K562 (cell line): Measurements from ENCODE around the gene CLEC4F. TPM values are rescaled to one million over a fixed set of nuclear protein-coding genes. Genes with fewer than 3 reads are reported as not detected.

ENCODE experiments used
- ATAC-seq: fragments of 200-7000 bp; cut with Tn5 transposase; 3 replicates; pipeline ENCODE4 v1.9.1; 2020; ENCODE audit warnings: moderate library complexity
- BruUV-seq: library from RNA; stranded (reverse); fragments of 400-500 nt; replicated peaks from 2 replicates; lab custom pipeline; 2021; lab: Mats Ljungman, UMichigan
- CTCF ChIA-PET: fragments of 300-600 bp; formaldehyde crosslinking; extraction: SDS; loops from one replicate; lab custom pipeline; 2021; ENCODE audit warnings: low intra/inter-chr PET ratio; lab: Yijun Ruan, JAX
- POLR2A ChIA-PET: fragments of 300-600, 350-650 bp; sonication (Branson Sonifier 250); formaldehyde crosslinking; extraction: SDS; loops from one replicate; lab custom pipeline; 2021; ENCODE audit warnings: antibody characterized with exemption, inconsistent platforms; lab: Yijun Ruan, JAX
- DNase-seq, 4 experiments: peaks; one replicate each; pipeline versions ENCODE4 v3.0.0 to v3.0.0-alpha.2; 2011 to 2018; ENCODE audit warnings: low spot score in 3 of 4, mixed read lengths in 3 of 4; ENCODE audit errors: extremely low read depth in 1 of 4
- FAIRE-seq: peaks from 2 replicates; lab custom pipeline; 2011; peaks lifted over from hg19 to GRCh38; lab: Jason Lieb, UNC
- H2AFZ ChIP-seq: 2 replicates; pipeline ENCODE4 v1.6.0; 2011; ENCODE audit warnings: low read depth, low read length, control low read depth, inconsistent platforms
- H3K27ac ChIP-seq: fragments of 200-600 bp; 3 replicates; pipeline ENCODE4 v1.8.0; 2011; ENCODE audit warnings: low read depth, mild to moderate bottlenecking, control low read depth, inconsistent platforms, low read length, moderate library complexity, mixed read lengths; ENCODE audit errors: extremely low read depth
- H3K27me3 ChIP-seq, 2 experiments: fragments of 300-600 bp in 1 of 2; 2 replicates in 1 of 2; 3 replicates in 1 of 2; pipeline versions ENCODE4 v1.6.0 to v1.8.0; 2011; ENCODE audit warnings: inconsistent platforms in 2 of 2, low read length in 2 of 2, mild to moderate bottlenecking in 1 of 2, mixed read lengths in 1 of 2, moderate library complexity in 1 of 2; ENCODE audit not compliant: control insufficient read depth in 2 of 2, insufficient read depth in 2 of 2
- H3K36me3 ChIP-seq: fragments of 300-600 bp; 3 replicates; pipeline ENCODE4 v1.8.0; 2011; ENCODE audit warnings: mild to moderate bottlenecking, low read length, inconsistent platforms; ENCODE audit not compliant: control insufficient read depth, insufficient read depth
- H3K4me1 ChIP-seq, 2 experiments: fragments of 200-600 bp in 1 of 2; replicated peaks in 1 of 2; 2 replicates in 1 of 2; 3 replicates in 1 of 2; pipeline versions ENCODE4 v1.5.1 to v1.8.0; 2011; ENCODE audit warnings: inconsistent platforms in 2 of 2, low read length in 2 of 2, mild to moderate bottlenecking in 1 of 2, mixed read lengths in 1 of 2, moderate library complexity in 1 of 2; ENCODE audit not compliant: control insufficient read depth in 2 of 2, insufficient read depth in 2 of 2
- H3K4me2 ChIP-seq: 2 replicates; pipeline ENCODE4 v1.6.1; 2011; ENCODE audit warnings: low read length, control low read depth, inconsistent platforms, mixed read lengths; ENCODE audit not compliant: insufficient read depth
- H3K4me3 ChIP-seq: fragments of 200-600 bp; sonication (generic), shearing (Covaris generic); 2 replicates; pipeline ENCODE4 v1.5.1; 2016; ENCODE audit warnings: control low read depth, inconsistent platforms
- H3K79me2 ChIP-seq: fragments of 200-600 bp; 3 replicates; pipeline ENCODE4 v1.8.0; 2011; ENCODE audit warnings: low read length, inconsistent platforms; ENCODE audit not compliant: control insufficient read depth, insufficient read depth
- H3K9ac ChIP-seq, 2 experiments: 2 replicates each; pipeline versions ENCODE4 v1.6.0 to v1.6.1; 2011; ENCODE audit warnings: low read depth in 2 of 2, low read length in 2 of 2, control low read depth in 1 of 2, inconsistent platforms in 1 of 2, mild to moderate bottlenecking in 1 of 2, mixed read lengths in 1 of 2; ENCODE audit not compliant: insufficient read depth in 1 of 2
- H3K9me1 ChIP-seq: one replicate; pipeline ENCODE4 v1.6.0; 2011; ENCODE audit warnings: inconsistent platforms, mild to moderate bottlenecking, low read length, moderate library complexity; ENCODE audit not compliant: control insufficient read depth, insufficient read depth
- H3K9me3 ChIP-seq: replicated peaks from 2 replicates; pipeline ENCODE4 v1.5.1; 2011; ENCODE audit warnings: low read depth, low read length, inconsistent platforms; ENCODE audit not compliant: control insufficient read depth, insufficient read depth
- H4K20me1 ChIP-seq: replicated peaks from 2 replicates; pipeline ENCODE4 v1.6.1; 2011; ENCODE audit warnings: low read length, inconsistent platforms, mixed read lengths; ENCODE audit not compliant: control insufficient read depth, insufficient read depth
- BRF1 ChIP-seq: IDR thresholded peaks from 3 replicates; pipeline ENCODE4 v1.6.1; 2011; ENCODE audit warnings: borderline replicate concordance, mild to moderate bottlenecking; ENCODE audit not compliant: insufficient read length; ENCODE audit errors: extremely low read depth
- CHD1 ChIP-seq: fragments of 200-600 bp; sonication (generic); IDR thresholded peaks from one replicate; pipeline ENCODE4 v1.6.1; 2012; ENCODE audit warnings: mild to moderate bottlenecking, moderate library complexity, low read length, inconsistent platforms
- HNRNPL ChIP-seq: fragments of 200-400 bp; formaldehyde crosslinking; IDR thresholded peaks from 2 replicates; pipeline ENCODE4 v1.6.1; 2017; ENCODE audit warnings: low read depth, mild to moderate bottlenecking, low read length
- SMAD3 ChIP-seq: fragments of 450-650 bp; formaldehyde crosslinking; conservative IDR thresholded peaks from 2 replicates; pipeline ENCODE4 v1.4.0; 2020; ENCODE audit warnings: mild to moderate bottlenecking
- SP1 ChIP-seq: sonication (generic); formaldehyde crosslinking; IDR thresholded peaks from 2 replicates; pipeline ENCODE4 v1.8.1; 2022; ENCODE audit warnings: mild to moderate bottlenecking, missing genetic modification reagents
- ZNF644 ChIP-seq: fragments of 200-800 bp; sonication (Bioruptor generic); IDR thresholded peaks from 2 replicates; pipeline ENCODE4 v1.6.1; 2016; ENCODE audit warnings: low read depth, missing genetic modification characterization, missing compliant biosample characterization
- WGBS: fragments of 100-300 bp; shearing (Covaris generic); methylation state at CpG from one replicate; pipeline ENCODE4 v1.1.6; 2016; ENCODE audit warnings: low coverage, mixed read lengths; ENCODE audit not compliant: insufficient coverage; ENCODE audit errors: missing lambda C conversion rate; 5-methylcytosine and 5-hydroxymethylcytosine counted together
- in situ Hi-C: fragments of 300-500 bp; cut with MboI; formaldehyde crosslinking; loops from 4 replicates; pipeline ENCODE4 v1.15.0; 2018; ENCODE audit warnings: inconsistent platforms, mixed read lengths
- intact Hi-C: fragments of 100-400 bp; cut with micrococcal nuclease; formaldehyde crosslinking; loops from 2 replicates; pipeline ENCODE4 v1.14.2; 2022
- polyA plus RNA-seq, 8 experiments: library from polyadenylated mRNA; depleted of rRNA in 4 of 8; stranded (reverse) in 5 of 8; unstranded in 3 of 8; fragments of >200 nt; fragmentation: Nextera tagmentation in 2 of 8; fragmentation: Illumina TruSeq in 1 of 8; extraction: Ambion mirVana in 2 of 8; extraction: Trizol in 1 of 8; gene quantifications; 2 replicates each; pipeline versions ENCODE4 v1.2.1 to v1.2.3, GENCODE V29; 2011 to 2014; ENCODE audit warnings: inconsistent platforms in 1 of 8, missing spikeins in 1 of 8
- total RNA-seq, 7 experiments: library from RNA; depleted of rRNA in 6 of 7; stranded (reverse); fragments of >200 nt in 6 of 7; fragmentation: Illumina TruSeq in 2 of 7; extraction: Trizol in 2 of 7; gene quantifications; 2 replicates each; pipeline versions ENCODE4 v1.2.1 to v1.2.3, GENCODE V29; 2011 to 2021; ENCODE audit warnings: low replicate concordance in 1 of 7
- TF ChIP-seq, protein P1 (sequence below): fragments of 150-350 bp; conservative IDR thresholded peaks from 2 replicates; pipeline ENCODE4 v1.6.1; 2014; ENCODE audit warnings: low read length
- TF ChIP-seq, protein P2 (sequence below): fragments of 450-650 bp; formaldehyde crosslinking; IDR thresholded peaks from 2 replicates; pipeline ENCODE4 v1.4.0; 2020; ENCODE audit warnings: mild to moderate bottlenecking, mixed read lengths
- TF ChIP-seq, protein P3 (sequence below), 3 experiments: fragments of 200-800 bp in 1 of 3; fragments of 250-450 bp in 1 of 3; fragments of 450-650 bp in 1 of 3; sonication (Bioruptor Pico) in 1 of 3; sonication (Bioruptor generic) in 1 of 3; formaldehyde crosslinking in 1 of 3; IDR thresholded peaks; 2 replicates each; pipeline versions ENCODE4 v1.6.1 to v1.8.0; 2016 to 2022; ENCODE audit warnings: mild to moderate bottlenecking in 2 of 3, missing genetic modification characterization in 2 of 3, missing compliant biosample characterization in 1 of 3, moderate library complexity in 1 of 3
- TF ChIP-seq, protein P4 (sequence below): fragments of 450-650 bp; IDR thresholded peaks from 2 replicates; pipeline ENCODE4 v1.6.1; 2016; ENCODE audit warnings: missing biosample characterization, missing genetic modification characterization

CLEC4F gene
- total and polyA plus RNA-seq, 9 of the 15 experiments (the other 6 are each of a cell fraction or from before 2014, with no cell fraction given), result not detected

DNA sequence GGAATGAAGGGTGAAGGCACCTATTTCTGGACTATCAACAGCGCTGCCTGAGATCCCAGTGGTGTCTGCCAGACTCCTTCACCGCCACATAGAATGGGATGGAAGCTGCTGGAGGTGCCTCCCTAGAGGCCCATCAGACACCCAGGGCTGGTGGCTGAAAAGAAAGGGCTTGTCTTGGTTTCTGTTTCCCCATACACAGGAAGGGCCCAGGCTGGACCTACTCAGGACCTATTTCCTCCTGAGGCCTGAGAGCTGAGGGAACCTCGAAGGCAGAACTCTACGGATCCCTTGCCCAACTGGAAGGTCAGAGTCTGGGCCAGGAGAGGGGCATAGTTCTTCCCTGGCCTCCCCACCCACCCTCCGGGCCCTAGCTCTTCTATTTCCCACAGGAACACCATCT is 2.9 kb upstream of the CLEC4F start:
- Histone ChIP-seq H3K9me1 (no peaks in the 10 kb centered on the region), H2AFZ (no peak overlapping the region), H3K79me2 (no peaks in the 10 kb centered on the region), H3K36me3 (no peaks in the 10 kb centered on the region), H4K20me1 (no peaks in the 10 kb centered on the region), H3K9ac (no peak overlapping the region), H3K4me1 (no peaks in the 10 kb centered on the region), H3K9me3 (no peaks in the 10 kb centered on the region), H3K4me3 (no peak overlapping the region), H3K4me2 (no peak overlapping the region), H3K27ac (no peak overlapping the region), H3K27me3 (peaks cover 18 to 32% of the 10 kb centered on the region in 2 experiments)
- FAIRE-seq (no peak), ATAC-seq (no peak), DNase-seq (no peak)
- TF ChIP-seq, protein P1, sequence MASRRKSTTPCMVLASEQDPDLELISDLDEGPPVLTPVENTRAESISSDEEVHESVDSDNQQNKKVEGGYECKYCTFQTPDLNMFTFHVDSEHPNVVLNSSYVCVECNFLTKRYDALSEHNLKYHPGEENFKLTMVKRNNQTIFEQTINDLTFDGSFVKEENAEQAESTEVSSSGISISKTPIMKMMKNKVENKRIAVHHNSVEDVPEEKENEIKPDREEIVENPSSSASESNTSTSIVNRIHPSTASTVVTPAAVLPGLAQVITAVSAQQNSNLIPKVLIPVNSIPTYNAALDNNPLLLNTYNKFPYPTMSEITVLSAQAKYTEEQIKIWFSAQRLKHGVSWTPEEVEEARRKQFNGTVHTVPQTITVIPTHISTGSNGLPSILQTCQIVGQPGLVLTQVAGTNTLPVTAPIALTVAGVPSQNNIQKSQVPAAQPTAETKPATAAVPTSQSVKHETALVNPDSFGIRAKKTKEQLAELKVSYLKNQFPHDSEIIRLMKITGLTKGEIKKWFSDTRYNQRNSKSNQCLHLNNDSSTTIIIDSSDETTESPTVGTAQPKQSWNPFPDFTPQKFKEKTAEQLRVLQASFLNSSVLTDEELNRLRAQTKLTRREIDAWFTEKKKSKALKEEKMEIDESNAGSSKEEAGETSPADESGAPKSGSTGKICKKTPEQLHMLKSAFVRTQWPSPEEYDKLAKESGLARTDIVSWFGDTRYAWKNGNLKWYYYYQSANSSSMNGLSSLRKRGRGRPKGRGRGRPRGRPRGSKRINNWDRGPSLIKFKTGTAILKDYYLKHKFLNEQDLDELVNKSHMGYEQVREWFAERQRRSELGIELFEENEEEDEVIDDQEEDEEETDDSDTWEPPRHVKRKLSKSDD, result no peak
- TF ChIP-seq, protein P2, sequence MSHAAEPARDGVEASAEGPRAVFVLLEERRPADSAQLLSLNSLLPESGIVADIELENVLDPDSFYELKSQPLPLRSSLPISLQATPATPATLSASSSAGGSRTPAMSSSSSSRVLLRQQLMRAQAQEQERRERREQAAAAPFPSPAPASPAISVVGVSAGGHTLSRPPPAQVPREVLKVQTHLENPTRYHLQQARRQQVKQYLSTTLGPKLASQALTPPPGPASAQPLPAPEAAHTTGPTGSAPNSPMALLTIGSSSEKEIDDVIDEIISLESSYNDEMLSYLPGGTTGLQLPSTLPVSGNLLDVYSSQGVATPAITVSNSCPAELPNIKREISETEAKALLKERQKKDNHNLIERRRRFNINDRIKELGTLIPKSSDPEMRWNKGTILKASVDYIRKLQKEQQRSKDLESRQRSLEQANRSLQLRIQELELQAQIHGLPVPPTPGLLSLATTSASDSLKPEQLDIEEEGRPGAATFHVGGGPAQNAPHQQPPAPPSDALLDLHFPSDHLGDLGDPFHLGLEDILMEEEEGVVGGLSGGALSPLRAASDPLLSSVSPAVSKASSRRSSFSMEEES (CRISPR knock-in tag), result no peak
- no peak for TF ChIP-seq SP1 (CRISPR knock-in tag)
- no peak for TF ChIP-seq HNRNPL
- TF ChIP-seq BRF1, result no peak
- no peak for TF ChIP-seq ZNF644 (tag)
- TF ChIP-seq, protein P3, sequence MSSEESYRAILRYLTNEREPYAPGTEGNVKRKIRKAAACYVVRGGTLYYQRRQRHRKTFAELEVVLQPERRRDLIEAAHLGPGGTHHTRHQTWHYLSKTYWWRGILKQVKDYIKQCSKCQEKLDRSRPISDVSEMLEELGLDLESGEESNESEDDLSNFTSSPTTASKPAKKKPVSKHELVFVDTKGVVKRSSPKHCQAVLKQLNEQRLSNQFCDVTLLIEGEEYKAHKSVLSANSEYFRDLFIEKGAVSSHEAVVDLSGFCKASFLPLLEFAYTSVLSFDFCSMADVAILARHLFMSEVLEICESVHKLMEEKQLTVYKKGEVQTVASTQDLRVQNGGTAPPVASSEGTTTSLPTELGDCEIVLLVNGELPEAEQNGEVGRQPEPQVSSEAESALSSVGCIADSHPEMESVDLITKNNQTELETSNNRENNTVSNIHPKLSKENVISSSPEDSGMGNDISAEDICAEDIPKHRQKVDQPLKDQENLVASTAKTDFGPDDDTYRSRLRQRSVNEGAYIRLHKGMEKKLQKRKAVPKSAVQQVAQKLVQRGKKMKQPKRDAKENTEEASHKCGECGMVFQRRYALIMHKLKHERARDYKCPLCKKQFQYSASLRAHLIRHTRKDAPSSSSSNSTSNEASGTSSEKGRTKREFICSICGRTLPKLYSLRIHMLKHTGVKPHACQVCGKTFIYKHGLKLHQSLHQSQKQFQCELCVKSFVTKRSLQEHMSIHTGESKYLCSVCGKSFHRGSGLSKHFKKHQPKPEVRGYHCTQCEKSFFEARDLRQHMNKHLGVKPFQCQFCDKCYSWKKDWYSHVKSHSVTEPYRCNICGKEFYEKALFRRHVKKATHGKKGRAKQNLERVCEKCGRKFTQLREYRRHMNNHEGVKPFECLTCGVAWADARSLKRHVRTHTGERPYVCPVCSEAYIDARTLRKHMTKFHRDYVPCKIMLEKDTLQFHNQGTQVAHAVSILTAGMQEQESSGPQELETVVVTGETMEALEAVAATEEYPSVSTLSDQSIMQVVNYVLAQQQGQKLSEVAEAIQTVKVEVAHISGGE (CRISPR knock-in tag; IDR thresholded peaks at IDR 0.05), result no peak
- TF ChIP-seq SMAD3 (CRISPR knock-in tag), result no peak
- no peak for TF ChIP-seq CHD1
- TF ChIP-seq, protein P4, sequence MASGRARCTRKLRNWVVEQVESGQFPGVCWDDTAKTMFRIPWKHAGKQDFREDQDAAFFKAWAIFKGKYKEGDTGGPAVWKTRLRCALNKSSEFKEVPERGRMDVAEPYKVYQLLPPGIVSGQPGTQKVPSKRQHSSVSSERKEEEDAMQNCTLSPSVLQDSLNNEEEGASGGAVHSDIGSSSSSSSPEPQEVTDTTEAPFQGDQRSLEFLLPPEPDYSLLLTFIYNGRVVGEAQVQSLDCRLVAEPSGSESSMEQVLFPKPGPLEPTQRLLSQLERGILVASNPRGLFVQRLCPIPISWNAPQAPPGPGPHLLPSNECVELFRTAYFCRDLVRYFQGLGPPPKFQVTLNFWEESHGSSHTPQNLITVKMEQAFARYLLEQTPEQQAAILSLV, result no peak
- ChIA-PET POLR2A (no interaction called here), CTCF (no interaction called here)
- no TSS peak for BruUV-seq
- 0% methylated on average over 5 of the region's 5 CpGs for WGBS
- intact Hi-C loops, result no loop called here
- in situ Hi-C loops, result no loop called here
